Measurements from ENCODE around the gene NANOS2. TPM values are rescaled to one million over a fixed set of nuclear protein-coding genes. Genes with fewer than 3 reads are reported as not detected.
A peak's percentile ranks its signal among the peaks of the same experiment; 100 is the strongest.

Gene NANOS2
- total and polyA plus RNA-seq, 9 donors = not detected

GRCh38 chr19:45884682-45885555, 29.7 kb downstream of the NANOS2 start:
- H3K4me1 ChIP-seq (ENCODE audit: insufficient read depth) = peaks cover 23% of the 10 kb centered on the region
- H3K27me3 ChIP-seq = no peaks in the 10 kb centered on the region
- peak; percentile 29 to 61 (median 58) for DNase-seq
- intact Hi-C loops (cut with DNase I) = loop anchor here in 1 of 4 donors (10.0 kb wide), 1 partner anchor 70 kb away; the partner anchor contains the start of gene RSPH6A
- H3K36me3 ChIP-seq = no peaks in the 10 kb centered on the region
- H3K4me3 ChIP-seq = peak overlapping the region; percentile 51
- 49 to 71% (median 56%) methylated on average over 60 to 72 of the region's 72 CpGs for WGBS, 3 donors
- TF ChIP-seq CTCF (IDR thresholded peaks at IDR 0.05) = no peak
- TF ChIP-seq POLR2A (IDR thresholded peaks at IDR 0.05) = no peak
- TF ChIP-seq EP300 (IDR thresholded peaks at IDR 0.05) = no peak
- peak overlapping the region; percentile 86 to 88 for H3K27ac ChIP-seq
- no peaks in the 10 kb centered on the region for H3K9me3 ChIP-seq

GRCh38 chr19:45883881-45884681, 30.5 kb downstream of the NANOS2 start:
- Histone ChIP-seq H3K4me1 (ENCODE audit: insufficient read depth) (peaks cover 23% of the 10 kb centered on the region), H3K4me3 (no peak overlapping the region), H3K36me3 (no peaks in the 10 kb centered on the region), H3K9me3 (no peaks in the 10 kb centered on the region), H3K27ac (no peak overlapping the region), H3K27me3 (no peaks in the 10 kb centered on the region)
- TF ChIP-seq EP300 (IDR thresholded peaks at IDR 0.05) = no peak
- TF ChIP-seq POLR2A (IDR thresholded peaks at IDR 0.05) = no peak
- no peak for TF ChIP-seq CTCF (IDR thresholded peaks at IDR 0.05)
- intact Hi-C loops (cut with DNase I) = loop anchor here in 1 of 4 donors (10.0 kb wide), 1 partner anchor 69 kb away; the partner anchor contains the start of gene RSPH6A
- 75 to 88% (median 80%) methylated on average over 45 to 57 of the region's 57 CpGs for WGBS, 3 donors
- DNase-seq = peak; percentile 25 to 59 (median 50)

GRCh38 chr19:45883586-45883880, 31.0 kb downstream of the NANOS2 start:
- H3K27ac ChIP-seq = no peak overlapping the region
- H3K4me1 ChIP-seq (ENCODE audit: insufficient read depth) = peaks cover 23% of the 10 kb centered on the region
- no peak for DNase-seq
- no peaks in the 10 kb centered on the region for H3K36me3 ChIP-seq
- H3K9me3 ChIP-seq = no peaks in the 10 kb centered on the region
- intact Hi-C loops (cut with DNase I) = loop anchor here in 1 of 4 donors (10.0 kb wide), 1 partner anchor 69 kb away; the partner anchor contains the start of gene RSPH6A
- H3K4me3 ChIP-seq = no peak overlapping the region
- TF ChIP-seq CTCF (IDR thresholded peaks at IDR 0.05) = peak in 1 of 3 donors; percentile 10
- no peak for TF ChIP-seq POLR2A (IDR thresholded peaks at IDR 0.05)
- no peak for TF ChIP-seq EP300 (IDR thresholded peaks at IDR 0.05)
- 19 to 25% (median 23%) methylated on average over 5 of the region's 5 CpGs for WGBS, 3 donors
- H3K27me3 ChIP-seq = no peaks in the 10 kb centered on the region
